Left ventricle myocardium superior (tissue), 1 donor: ENCODE measurements around the gene ATP6V1C2. TPM values are rescaled to one million over a fixed set of nuclear protein-coding genes. Genes with fewer than 3 reads are reported as not detected.
A peak's percentile ranks its signal among the peaks of the same experiment; 100 is the strongest.

Experiments
- ATAC-seq: fragments of 200-7000 bp; cut with Tn5 transposase; one replicate; pipeline ENCODE4 v1.9.1; 2020; ENCODE audit warnings: mild to moderate bottlenecking, moderate library complexity
- DNase-seq: peaks from one replicate; pipeline ENCODE4 v3.0.0-alpha.2; 2020
- intact Hi-C: fragments of 100-400 bp; cut with micrococcal nuclease; formaldehyde crosslinking; loops from one replicate; pipeline ENCODE4 v1.11.0; 2022
- total RNA-seq: library from RNA; stranded (reverse); fragmentation: NEBNext Ultra II Directional; extraction: Animal tissue kit (Norgen Biotek cat#: 25700); gene quantifications from one replicate; pipeline ENCODE4 v1.2.1, GENCODE V29; 2021
- donor health status: DM: no; HTN: yes; CAD: no; lungs with severe emphysema.

ATP6V1C2 gene
- total RNA-seq, 1 donor from 2014 or later: 2.7 TPM

DNA sequence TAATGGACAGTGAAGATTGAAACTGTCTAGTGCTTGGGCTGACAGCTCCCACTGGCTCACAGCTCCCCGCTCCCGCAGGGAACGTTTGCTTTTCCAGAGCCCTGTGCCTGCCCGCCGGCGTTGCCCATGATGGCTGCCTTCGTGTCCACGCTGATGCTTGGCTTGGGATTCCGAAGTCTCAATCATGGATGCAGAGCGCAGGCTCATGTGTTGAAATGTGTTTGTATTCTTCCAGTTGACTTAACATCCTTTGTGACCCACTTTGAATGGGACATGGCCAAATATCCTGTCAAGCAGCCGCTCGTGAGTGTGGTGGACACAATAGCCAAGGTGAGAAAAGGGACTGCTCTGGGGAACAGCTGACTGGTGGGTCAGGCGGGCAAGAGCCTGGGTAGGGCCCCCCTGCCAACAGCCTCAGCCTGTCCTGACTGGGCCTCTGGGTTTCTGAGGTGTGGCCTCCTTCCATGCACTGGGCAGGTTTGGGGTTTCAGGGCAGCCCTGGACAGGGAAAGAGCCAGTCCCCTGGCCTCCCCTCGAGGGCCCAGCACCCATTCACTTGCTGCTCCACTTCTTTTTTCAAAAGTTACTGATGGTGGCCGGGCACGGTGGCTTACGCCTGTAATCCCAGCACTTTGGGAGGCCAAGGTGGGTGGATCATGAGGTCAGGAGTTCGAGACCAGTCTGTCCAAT is 42.8 kb downstream of the ATP6V1C2 start:
- intact Hi-C loops: no loop called here
- no peak for ATAC-seq
- DNase-seq: no peak

DNA sequence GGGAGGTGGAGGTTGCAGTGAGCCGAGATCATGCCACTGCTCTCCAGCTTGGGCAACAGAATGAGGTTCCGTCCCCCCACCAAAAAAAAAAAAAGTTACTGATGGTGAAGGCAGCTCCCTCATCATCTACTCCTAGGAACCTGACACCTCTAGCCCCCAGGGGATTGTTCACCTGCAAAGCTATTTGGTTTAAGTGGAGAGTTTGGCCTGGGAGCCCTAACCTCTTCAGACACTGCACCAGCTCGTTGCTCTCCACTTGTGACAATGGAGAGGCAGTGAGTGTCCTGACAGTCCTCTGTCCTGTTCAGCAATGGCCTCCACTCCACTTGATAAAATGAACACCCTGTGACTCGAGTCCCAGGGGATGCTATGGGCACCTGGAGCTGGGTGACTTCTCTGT is 43.5 kb downstream of the ATP6V1C2 start:
- DNase-seq (no peak), ATAC-seq (no peak)
- intact Hi-C loops: no loop called here

GRCh38 chr2:10765461-10765860 is 44.0 kb downstream of the ATP6V1C2 start:
- ATAC-seq (no peak), DNase-seq (no peak)
- intact Hi-C loops: no loop called here

- intact Hi-C loops: no loop called here
- no peak for DNase-seq
- no peak for ATAC-seq
Observed at GRCh38 chr2:10765914-10766313, 44.5 kb downstream of the ATP6V1C2 start.

DNA sequence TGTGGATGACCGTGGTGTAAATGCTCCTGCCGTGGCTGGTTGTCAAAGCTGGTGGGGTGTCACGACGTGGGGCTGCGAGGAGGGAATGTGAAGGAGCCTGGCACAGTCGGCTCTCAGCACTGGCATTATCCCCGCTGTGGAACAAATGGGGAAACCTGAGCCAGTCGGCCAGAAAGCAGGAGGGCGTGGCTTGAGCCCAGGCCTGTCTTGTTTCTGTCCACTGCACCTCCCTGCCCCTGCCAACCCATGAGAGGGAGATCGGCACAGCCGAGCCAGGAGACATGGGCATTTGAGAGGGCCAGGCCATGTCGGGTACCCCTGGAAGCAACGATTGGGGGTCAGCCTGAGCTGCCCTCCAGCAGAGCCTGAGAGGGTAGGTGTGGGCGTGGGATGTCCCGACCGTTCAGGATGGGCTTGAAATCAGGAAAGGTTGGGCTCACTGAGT is 46.7 kb downstream of the ATP6V1C2 start:
- DNase-seq (peak; percentile 75), ATAC-seq (peak; percentile 87)
- intact Hi-C loops: no loop called here

DNA sequence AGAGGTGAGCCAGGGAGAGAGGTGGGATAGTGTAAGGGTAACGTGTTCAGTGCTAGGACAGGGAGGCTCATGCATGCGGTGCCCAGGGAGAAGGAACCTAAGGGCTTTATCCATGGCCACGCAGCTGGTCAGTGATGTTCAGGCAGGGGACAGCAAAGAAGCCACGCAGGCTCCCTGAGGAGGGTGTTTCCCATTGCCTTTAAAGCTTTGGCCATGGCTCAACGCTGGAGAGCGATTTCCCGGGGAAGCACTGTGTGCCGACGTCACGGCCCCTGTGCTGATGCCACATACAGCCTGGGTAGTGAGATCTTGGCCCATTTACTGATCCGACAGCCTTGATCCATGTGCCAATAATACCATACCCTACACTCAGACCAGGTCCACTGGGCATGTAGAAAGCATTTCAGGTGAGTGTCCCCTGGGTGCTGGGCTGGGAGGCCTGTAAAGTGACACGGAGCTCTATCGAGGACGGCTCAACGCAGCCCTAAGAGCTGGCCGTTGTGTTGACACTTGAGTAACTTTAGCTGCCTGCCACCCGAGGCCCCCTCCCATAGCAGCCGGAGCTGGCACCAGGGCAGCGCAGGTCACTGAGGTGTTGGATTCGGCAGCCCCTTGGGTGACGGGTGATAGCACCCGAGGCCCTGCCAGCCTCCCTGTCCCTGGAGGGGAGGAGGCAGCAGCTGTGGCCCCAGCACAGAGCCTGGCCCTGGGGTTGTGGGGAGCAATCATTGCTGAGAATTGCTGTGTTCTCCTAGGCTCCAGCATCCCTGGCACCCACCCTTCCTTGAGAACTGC is 49.7 kb downstream of the ATP6V1C2 start:
- no peak for DNase-seq
- intact Hi-C loops: no loop called here
- ATAC-seq: no peak

DNA sequence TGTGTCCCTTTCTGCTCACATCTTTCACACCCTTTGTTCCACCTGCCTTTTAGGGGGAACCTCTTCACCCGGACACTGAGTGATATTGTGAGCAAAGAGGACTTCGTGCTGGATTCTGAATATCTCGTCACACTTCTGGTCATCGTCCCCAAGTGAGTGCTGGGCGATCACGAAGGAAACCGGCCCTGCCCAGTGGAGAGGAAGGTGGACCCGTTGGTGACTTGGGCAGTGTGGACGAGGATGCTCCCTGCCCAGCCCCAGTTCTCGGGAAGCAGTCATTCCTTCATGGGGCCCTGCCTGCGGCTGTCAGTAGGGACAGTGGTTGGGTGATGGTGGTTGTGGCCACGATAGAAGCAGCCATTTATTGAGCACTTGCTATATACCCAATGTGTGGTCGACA is 50.4 kb downstream of the ATP6V1C2 start:
- intact Hi-C loops: no loop called here
- DNase-seq: no peak
- no peak for ATAC-seq

GRCh38 chr2:10772201-10772867 is 50.9 kb downstream of the ATP6V1C2 start:
- DNase-seq (no peak), ATAC-seq (no peak)
- intact Hi-C loops: no loop called here

- DNase-seq (no peak), ATAC-seq (no peak)
- intact Hi-C loops: no loop called here
Observed at GRCh38 chr2:10772868-10773215, 51.4 kb downstream of the ATP6V1C2 start.

GRCh38 chr2:10773821-10774341 is 52.5 kb downstream of the ATP6V1C2 start:
- DNase-seq (no peak), ATAC-seq (peak; percentile 20)
- intact Hi-C loops: no loop called here

DNA sequence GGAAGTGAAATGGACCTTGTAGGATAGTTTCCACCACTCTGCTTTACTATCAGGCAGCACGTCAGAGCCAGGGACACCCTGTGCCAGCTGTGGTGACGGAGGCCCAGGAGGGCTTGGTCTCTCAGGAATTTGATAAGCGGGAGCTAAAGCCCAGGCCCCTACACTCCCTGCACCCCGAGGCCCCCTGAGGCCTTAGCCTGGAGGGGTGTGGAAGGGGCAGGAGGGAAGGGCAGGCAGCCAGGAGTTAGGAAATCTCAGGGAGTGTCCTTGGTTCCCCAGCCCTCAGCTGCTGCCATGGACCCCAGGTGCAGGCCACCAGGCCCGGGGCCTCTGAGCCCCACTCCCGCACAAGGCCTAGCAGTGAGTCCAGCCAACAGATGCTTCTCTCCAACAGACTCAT is 53.0 kb downstream of the ATP6V1C2 start:
- peak; percentile 79 for ATAC-seq
- DNase-seq: peak; percentile 66
- intact Hi-C loops: no loop called here

GRCh38 chr2:10775021-10775780 is 53.8 kb downstream of the ATP6V1C2 start:
- intact Hi-C loops: no loop called here
- DNase-seq (no peak), ATAC-seq (no peak)

DNA sequence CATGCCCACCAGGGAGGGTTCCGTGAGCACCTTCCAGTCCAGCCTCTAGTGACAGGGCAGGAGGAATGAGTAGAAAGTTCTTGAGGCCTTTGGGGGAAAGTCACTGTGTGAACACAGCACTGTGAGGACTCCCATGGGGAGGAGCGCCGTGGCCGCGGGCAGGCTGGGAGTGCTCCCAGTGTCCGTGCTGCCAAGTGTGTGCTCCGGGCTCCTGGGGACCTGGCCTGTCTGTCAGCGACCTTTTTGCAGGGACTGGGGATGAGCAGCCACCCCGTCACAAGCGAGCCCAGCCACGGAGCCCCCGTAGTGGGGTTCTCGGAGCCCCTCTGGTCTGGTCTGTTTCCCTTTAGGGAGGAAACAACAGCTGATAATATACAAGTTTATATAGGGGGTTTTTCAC is 54.4 kb downstream of the ATP6V1C2 start:
- ATAC-seq (no peak), DNase-seq (no peak)
- intact Hi-C loops: no loop called here

- intact Hi-C loops: no loop called here
- DNase-seq (no peak), ATAC-seq (no peak)
Observed at GRCh38 chr2:10776231-10776977, 55.0 kb downstream of the ATP6V1C2 start.

GRCh38 chr2:10777111-10777841 is 55.8 kb downstream of the ATP6V1C2 start:
- intact Hi-C loops: no loop called here
- DNase-seq: no peak
- no peak for ATAC-seq

GRCh38 chr2:10777842-10778723 is 56.7 kb downstream of the ATP6V1C2 start:
- intact Hi-C loops: no loop called here
- DNase-seq (no peak), ATAC-seq (peak; percentile 53)

DNA sequence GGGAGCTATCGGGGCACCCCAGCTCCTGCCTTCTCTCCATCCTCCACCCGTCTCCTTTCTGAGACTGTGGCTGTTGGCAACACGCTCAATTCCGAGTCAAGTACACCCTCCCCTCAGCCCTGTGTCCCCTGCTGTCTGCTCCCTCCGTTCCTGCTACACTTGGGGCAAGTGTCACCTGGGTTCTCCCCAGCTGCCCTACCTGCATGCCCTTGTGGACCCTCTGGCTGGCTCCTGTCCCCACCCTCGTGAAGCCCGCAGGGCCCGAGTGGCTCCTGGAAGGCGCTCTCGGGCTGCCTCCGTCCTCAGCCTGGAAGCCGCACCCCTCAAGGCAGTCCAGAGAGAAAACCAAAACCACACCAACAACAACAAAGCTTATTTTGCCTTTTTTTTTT is 57.3 kb downstream of the ATP6V1C2 start:
- DNase-seq (no peak), ATAC-seq (no peak)
- intact Hi-C loops: no loop called here
